Endothelial cell of umbilical vein (primary cell): ENCODE measurements around the gene ZBP1.

Experiments
- CTCF ChIP-seq, 2 donors: IDR thresholded peaks; 1 replicate in 1 of 2; 2 replicates in 1 of 2; pipeline ENCODE4 v1.5.1; 2011; ENCODE audit warnings: low read length in 2 of 2, mild to moderate bottlenecking in 2 of 2, moderate library complexity in 2 of 2, control low read depth in 1 of 2, inconsistent platforms in 1 of 2, low read depth in 1 of 2; ENCODE audit not compliant: insufficient read depth in 1 of 2; ENCODE audit errors: extremely low read depth in 1 of 2
- EZH2 ChIP-seq: IDR thresholded peaks from 2 replicates; pipeline ENCODE4 v1.6.1; 2012; ENCODE audit warnings: borderline replicate concordance, low read depth, mild to moderate bottlenecking, moderate library complexity, low read length, inconsistent platforms; ENCODE audit not compliant: severe bottlenecking
- FOS ChIP-seq: IDR thresholded peaks from 2 replicates; pipeline ENCODE4 v1.6.1; 2011; ENCODE audit warnings: mild to moderate bottlenecking, low read length, moderate library complexity, borderline replicate concordance; ENCODE audit not compliant: insufficient read depth
- GATA2 ChIP-seq: IDR thresholded peaks from 2 replicates; pipeline ENCODE4 v1.7.0; 2011; ENCODE audit warnings: low read depth, mild to moderate bottlenecking, moderate library complexity, mixed read lengths, low read length; ENCODE audit not compliant: insufficient read length, insufficient read depth
- JUN ChIP-seq: IDR thresholded peaks from 2 replicates; pipeline ENCODE4 v1.6.1; 2011; ENCODE audit warnings: borderline replicate concordance, low read depth; ENCODE audit not compliant: insufficient read length, insufficient read depth
- MAX ChIP-seq: IDR thresholded peaks from 2 replicates; pipeline ENCODE4 v1.6.1; 2011; ENCODE audit not compliant: insufficient read depth, insufficient read length
- MYC ChIP-seq: IDR thresholded peaks from one replicate; pipeline ENCODE4 v1.6.1; 2011; ENCODE audit warnings: mild to moderate bottlenecking, low read depth, low read length
- POLR2A ChIP-seq: IDR thresholded peaks from 2 replicates; pipeline ENCODE4 v1.6.1; 2012; ENCODE audit warnings: low read depth, mild to moderate bottlenecking, control low read depth, low read length
- POLR2AphosphoS5 ChIP-seq: IDR thresholded peaks from 2 replicates; pipeline ENCODE4 v1.6.1; 2012; ENCODE audit warnings: low read depth, mild to moderate bottlenecking, control low read depth, low read length, moderate library complexity; ENCODE audit not compliant: insufficient read depth

- no peak for TF ChIP-seq CTCF (IDR thresholded peaks at IDR 0.05; ENCODE audit: extremely low read depth in 1 of 2, insufficient read depth in 1 of 2, low read depth in 1 of 2, low read length in 2 of 2)
- no peak for TF ChIP-seq POLR2A
- TF ChIP-seq MAX: no peak
- no peak for TF ChIP-seq POLR2AphosphoS5
- TF ChIP-seq JUN: no peak
- no peak for TF ChIP-seq EZH2
- TF ChIP-seq GATA2: no peak
- no peak for TF ChIP-seq MYC
- TF ChIP-seq FOS: no peak
Measured at GRCh38 chr20:57621421-57622200, 1.4 kb upstream of the ZBP1 start.
